CD14-positive monocyte (primary cell): Measurements from ENCODE around the gene LCA5L. TPM values are rescaled to one million over a fixed set of nuclear protein-coding genes. Genes with fewer than 3 reads are reported as not detected.
A peak's percentile ranks its signal among the peaks of the same experiment; 100 is the strongest.
"Not testable (repeated sequence)": the region's sequence is repeated elsewhere in the genome, so short reads cannot be mapped to it uniquely, and the experiment has no call there.

Source experiments
- DNase-seq, 3 donors: peaks; one replicate each; pipeline ENCODE4 v3.0.0-alpha.2; 2011 to 2022
- H2AFZ ChIP-seq: 2 replicates; pipeline ENCODE4 v1.6.0; 2012; ENCODE audit warnings: mild to moderate bottlenecking, low read depth, low read length, inconsistent platforms; ENCODE audit not compliant: insufficient read depth, poor library complexity, severe bottlenecking
- H3K27ac ChIP-seq, 2 donors: 1 replicate in 1 of 2; 2 replicates in 1 of 2; pipeline ENCODE4 v1.5.1; 2012 to 2013; ENCODE audit warnings: low read length in 2 of 2, control low read depth in 1 of 2, inconsistent platforms in 1 of 2, low read depth in 1 of 2, mild to moderate bottlenecking in 1 of 2
- H3K27me3 ChIP-seq, 2 donors: one replicate each; pipeline versions ENCODE4 v1.6.0 to v1.6.1; 2011 to 2013; ENCODE audit warnings: low read length in 2 of 2; ENCODE audit not compliant: control insufficient read depth in 2 of 2, insufficient read depth in 2 of 2
- H3K36me3 ChIP-seq, 2 donors: replicated peaks in 1 of 2; 1 replicate in 1 of 2; 2 replicates in 1 of 2; pipeline versions ENCODE4 v1.5.1 to v1.6.1; 2012 to 2013; ENCODE audit warnings: low read length in 2 of 2, control low read depth in 1 of 2, inconsistent platforms in 1 of 2, mild to moderate bottlenecking in 1 of 2; ENCODE audit not compliant: insufficient read depth in 2 of 2, control insufficient read depth in 1 of 2
- H3K4me1 ChIP-seq, 2 donors: 1 replicate in 1 of 2; 2 replicates in 1 of 2; pipeline versions ENCODE4 v1.5.1 to v1.6.1; 2012 to 2013; ENCODE audit warnings: low read length in 2 of 2, control low read depth in 1 of 2, inconsistent platforms in 1 of 2, mild to moderate bottlenecking in 1 of 2, moderate library complexity in 1 of 2; ENCODE audit not compliant: insufficient read depth in 2 of 2, control insufficient read depth in 1 of 2
- H3K4me2 ChIP-seq: replicated peaks from 2 replicates; pipeline ENCODE3; 2012; ENCODE audit warnings: low read length, moderate library complexity, mild to moderate bottlenecking; ENCODE audit not compliant: poor library complexity, severe bottlenecking; ENCODE audit errors: extremely low read depth
- H3K4me3 ChIP-seq, 3 experiments: fragments of 200-600 bp in 1 of 3; sonication (generic) in 1 of 3; replicated peaks in 1 of 3; 1 replicate in 2 of 3; 2 replicates in 1 of 3; pipeline ENCODE4 v1.5.1; 2011 to 2013; ENCODE audit warnings: low read length in 3 of 3, mild to moderate bottlenecking in 3 of 3, control low read depth in 2 of 3, low read depth in 2 of 3, inconsistent platforms in 1 of 3, moderate library complexity in 1 of 3
- H3K79me2 ChIP-seq: 2 replicates; pipeline ENCODE4 v1.6.0; 2012; ENCODE audit warnings: mild to moderate bottlenecking, control low read depth, inconsistent platforms, low read length, moderate library complexity; ENCODE audit not compliant: insufficient read depth
- H3K9ac ChIP-seq: 2 replicates; pipeline ENCODE4 v1.6.0; 2017; ENCODE audit warnings: low read length, mild to moderate bottlenecking; ENCODE audit not compliant: insufficient read depth, poor library complexity, severe bottlenecking
- H3K9me3 ChIP-seq, 2 donors: replicated peaks in 1 of 2; 1 replicate in 1 of 2; 2 replicates in 1 of 2; pipeline versions ENCODE4 v1.5.1 to v1.6.1; 2012 to 2013; ENCODE audit warnings: low read length in 2 of 2, control low read depth in 1 of 2; ENCODE audit not compliant: control insufficient read depth in 1 of 2, insufficient read depth in 1 of 2
- H4K20me1 ChIP-seq: 2 replicates; pipeline ENCODE4 v1.6.0; 2012; ENCODE audit warnings: mild to moderate bottlenecking, low read length, control low read depth, moderate library complexity; ENCODE audit not compliant: insufficient read depth
- H3K27ac Mint-ChIP-seq, 7 donors: one replicate each; pipeline ENCODE4 v1.8.0; 2020; ENCODE audit warnings: mild to moderate bottlenecking in 7 of 7, mixed read lengths in 7 of 7, moderate library complexity in 6 of 7, inconsistent platforms in 2 of 7
- H3K27me3 Mint-ChIP-seq, 3 donors: one replicate each; pipeline ENCODE4 v1.8.0; 2021 to 2022; ENCODE audit warnings: low read depth in 3 of 3, mild to moderate bottlenecking in 3 of 3, mixed read lengths in 3 of 3, moderate library complexity in 3 of 3, inconsistent platforms in 1 of 3
- H3K36me3 Mint-ChIP-seq, 2 donors: one replicate each; pipeline ENCODE4 v1.8.0; 2020; ENCODE audit warnings: mixed read lengths in 2 of 2, inconsistent platforms in 1 of 2, mild to moderate bottlenecking in 1 of 2
- H3K4me1 Mint-ChIP-seq: one replicate; pipeline ENCODE4 v1.8.0; 2020; ENCODE audit warnings: mild to moderate bottlenecking, mixed read lengths
- H3K4me3 Mint-ChIP-seq, 2 donors: one replicate each; pipeline ENCODE4 v1.8.0; 2020; ENCODE audit warnings: mild to moderate bottlenecking in 2 of 2, mixed read lengths in 2 of 2, moderate library complexity in 1 of 2
- H3K9me3 Mint-ChIP-seq, 7 donors: one replicate each; pipeline ENCODE4 v1.8.0; 2020 to 2022; ENCODE audit warnings: mixed read lengths in 7 of 7, mild to moderate bottlenecking in 6 of 7, moderate library complexity in 6 of 7, inconsistent platforms in 2 of 7
- CTCF ChIP-seq: fragments of 200-600 bp; IDR thresholded peaks from one replicate; pipeline ENCODE4 v1.8.0; 2022; ENCODE audit warnings: antibody characterized with exemption, mild to moderate bottlenecking
- WGBS: methylation state at CpG from one replicate; pipeline ENCODE4 v1.1.5; 2013; ENCODE audit warnings: missing lambda C conversion rate; ENCODE audit not compliant: insufficient coverage; 5-methylcytosine and 5-hydroxymethylcytosine counted together
- intact Hi-C, 2 donors: fragments of 100-400 bp; cut with micrococcal nuclease; formaldehyde crosslinking; loops; one replicate each; pipeline versions ENCODE4 v1.15.0 to v1.15.1; 2023
- polyA plus RNA-seq, 3 donors: library from polyadenylated mRNA; depleted of rRNA in 1 of 3; unstranded in 2 of 3; stranded (reverse) in 1 of 3; fragments of 300-500 nt in 2 of 3; fragments of >200 nt in 1 of 3; fragmentation: Illumina TruSeq in 2 of 3; gene quantifications; 1 replicate in 2 of 3; 2 replicates in 1 of 3; pipeline ENCODE4 v1.2.3, GENCODE V29; 2012 to 2021

The LCA5L gene
- polyA plus RNA-seq, 3 donors = 0.12 TPM; not detected in 2

GRCh38 chr21:39385299-39386145 lies 60.1 kb downstream of the LCA5L start:
- Histone ChIP-seq H3K79me2 (peaks cover 58% of the 10 kb centered on the region), H3K4me1 (peaks cover 36% of the 10 kb centered on the region in 2 donors), H3K36me3 (peaks cover under 1 to 2% of the 10 kb centered on the region in 2 donors), H3K4me2 (peak overlapping the region; percentile 79), H3K27ac (peak overlapping the region; percentile 1 to 64), H4K20me1 (peaks cover 5% of the 10 kb centered on the region), H3K27me3 (no peaks in the 10 kb centered on the region), H3K9ac (peak overlapping the region; percentile 21), H2AFZ (peak overlapping the region; percentile 80), H3K4me3 (peak overlapping the region; percentile 22 to 70 (median 29)), H3K9me3 (no peaks in the 10 kb centered on the region)
- Mint-ChIP-seq H3K4me3 (peak overlapping the region; percentile 73 to 84), H3K27ac (peak overlapping the region; percentile 45 to 76 (median 59)), H3K36me3 (peaks cover 7 to 8% of the 10 kb centered on the region in 2 donors), H3K27me3 (peaks cover 0 to 2% (median under 1%) of the 10 kb centered on the region in 3 donors), H3K9me3 (no peaks in the 10 kb centered on the region), H3K4me1 (peaks cover 31% of the 10 kb centered on the region)
- peak; percentile 61 to 71 (median 67) for DNase-seq
- intact Hi-C loops = loop anchor here (5.0 kb wide), 3 partner anchors 38 to 73 kb away; partner anchors contain the start of genes BRWD1 (in 1 of the 2) and HMGN1 (in 1 of the 2)
- TF ChIP-seq CTCF = no peak
- 69% methylated on average over 43 of the region's 50 CpGs for WGBS

- peaks cover 4 to 5% of the 10 kb centered on the region in 2 donors for H3K36me3 Mint-ChIP-seq
- DNase-seq = no peak
- Histone ChIP-seq H3K9ac (no peak overlapping the region), H3K27me3 (no peaks in the 10 kb centered on the region), H3K4me3 (no peak overlapping the region), H4K20me1 (peaks cover 5% of the 10 kb centered on the region), H3K9me3 (no peaks in the 10 kb centered on the region), H3K4me1 (peaks cover 37 to 38% of the 10 kb centered on the region in 2 donors), H3K79me2 (peaks cover 51% of the 10 kb centered on the region), H3K27ac (peak overlapping the region in 1 of 2 donors; percentile 17), H3K4me2 (no peak overlapping the region), H2AFZ (no peak overlapping the region), H3K36me3 (no peaks in the 10 kb centered on the region)
- no peaks in the 10 kb centered on the region for H3K9me3 Mint-ChIP-seq
- no peak for TF ChIP-seq CTCF
- H3K4me3 Mint-ChIP-seq = no peak overlapping the region
- WGBS = 98% methylated on average over 8 of the region's 13 CpGs
- H3K4me1 Mint-ChIP-seq = peaks cover 31% of the 10 kb centered on the region
- H3K27me3 Mint-ChIP-seq = peaks cover 0 to 2% (median 0%) of the 10 kb centered on the region in 3 donors
- peak overlapping the region in 1 of 7 donors; percentile 63 for H3K27ac Mint-ChIP-seq
- intact Hi-C loops = loop anchor here (5.0 kb wide), 3 partner anchors 37 to 72 kb away; partner anchors contain the start of genes BRWD1 (in 1 of the 2) and HMGN1 (in 1 of the 2)
These were observed 60.8 kb downstream of the LCA5L start for GRCh38 chr21:39384674-39385298.

- WGBS = 98% methylated on average over 6 of the region's 7 CpGs
- H3K79me2 ChIP-seq = peaks cover 35% of the 10 kb centered on the region
- H3K9me3 ChIP-seq, H3K36me3 Mint-ChIP-seq, H3K4me3 Mint-ChIP-seq, H2AFZ ChIP-seq, intact Hi-C loops, DNase-seq, H3K27me3 Mint-ChIP-seq, H3K27ac ChIP-seq, H3K36me3 ChIP-seq, H3K27ac Mint-ChIP-seq, H3K4me3 ChIP-seq, H3K4me2 ChIP-seq, H4K20me1 ChIP-seq, H3K9me3 Mint-ChIP-seq, H3K27me3 ChIP-seq, H3K9ac ChIP-seq: not testable (repeated sequence)
- peaks cover 25 to 27% of the 10 kb centered on the region in 2 donors for H3K4me1 ChIP-seq
- peaks cover 18% of the 10 kb centered on the region for H3K4me1 Mint-ChIP-seq
These were observed 63.5 kb downstream of the LCA5L start for GRCh38 chr21:39382096-39382495.
